K562 (cell line): ENCODE data around the gene GCSH.

Experiments used
- CTCF ChIP-seq, 3 experiments: IDR thresholded peaks in 2 of 3; conservative IDR thresholded peaks in 1 of 3; 2 replicates each; pipeline ENCODE4 v1.5.1; 2011 to 2012; ENCODE audit warnings: low read length in 3 of 3, mild to moderate bottlenecking in 3 of 3, control low read depth in 2 of 3, improper control_type of control experiment in 1 of 3, inconsistent platforms in 1 of 3, low read depth in 1 of 3, mixed read lengths in 1 of 3, moderate library complexity in 1 of 3; ENCODE audit not compliant: insufficient read depth in 2 of 3
- EHMT2 ChIP-seq: fragments of 450-650 bp; IDR thresholded peaks from 2 replicates; pipeline ENCODE4 v1.6.1; 2018; ENCODE audit warnings: antibody characterized with exemption
- KDM1A ChIP-seq, 2 experiments: fragments of 450-650 bp; IDR thresholded peaks; 2 replicates each; pipeline ENCODE4 v1.6.1; 2016; ENCODE audit warnings: mild to moderate bottlenecking in 2 of 2
- ZNF3 ChIP-seq: fragments of 250-450 bp; sonication (Bioruptor Pico); IDR thresholded peaks from 2 replicates; pipeline ENCODE4 v1.5.0; 2021; ENCODE audit warnings: mild to moderate bottlenecking, moderate library complexity

DNA sequence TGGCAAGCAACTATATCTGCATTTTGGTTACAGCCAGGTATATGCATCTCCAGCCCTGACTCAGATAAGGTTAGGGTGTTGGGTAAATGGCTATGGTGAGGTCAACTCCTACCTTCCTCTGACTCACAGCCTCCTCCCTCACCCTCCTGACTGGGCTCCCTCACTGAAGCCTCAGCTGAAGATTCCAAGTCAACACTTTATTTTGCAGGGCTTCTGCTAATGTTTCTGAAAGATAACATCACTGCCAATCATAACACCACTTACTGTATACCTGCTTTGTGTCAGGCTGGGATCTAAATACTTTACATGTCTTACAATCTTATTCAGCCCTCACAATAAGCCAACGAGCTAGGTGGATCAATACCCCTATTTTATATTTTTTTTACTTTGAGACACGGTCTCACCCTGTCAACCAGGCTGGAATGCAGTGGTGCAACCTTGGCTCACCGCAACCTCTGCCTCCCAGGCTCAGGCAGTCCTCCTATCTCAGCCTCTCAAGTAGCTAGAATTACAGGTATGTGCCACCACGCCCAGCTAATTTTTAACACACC, 47.8 kb upstream of the GCSH start:
- no peak for TF ChIP-seq CTCF (IDR thresholded peaks at IDR 0.05 in 2 of 3, conservative IDR thresholded peaks at IDR 0.05 in 1 of 3; ENCODE audit: insufficient read depth in 2 of 3, low read depth in 1 of 3, low read length in 3 of 3)
- TF ChIP-seq KDM1A (IDR thresholded peaks at IDR 0.05) = no peak
- TF ChIP-seq ZNF3 = no peak
- TF ChIP-seq EHMT2 = no peak
